ENCODE results near the gene FDXACB1. TPM values are rescaled to one million over a fixed set of nuclear protein-coding genes. Genes with fewer than 3 reads are reported as not detected.

Gene FDXACB1
- total RNA-seq, 1 experiment from 2014 or later = 1.0 TPM

GRCh38 chr11:111916768-111917167, 37.8 kb upstream of the FDXACB1 start:
- H3K27me3 Mint-ChIP-seq (ENCODE audit: insufficient read depth, unreplicated experiment) = no peaks in the 10 kb centered on the region
- POLR2A ChIA-PET = interaction anchor here (1.1 kb wide), 1 partner anchor 45 kb away, joined by 3 read pairs; the partner anchor contains the start of gene ALG9
- no peak for TF ChIP-seq CTCF (IDR thresholded peaks at IDR 0.05; ENCODE audit: unreplicated experiment)
- BruUV-seq (replicated peaks) = no TSS peak
- CTCF ChIA-PET = no interaction called here
- peaks cover 17% of the 10 kb centered on the region for H3K4me1 Mint-ChIP-seq (ENCODE audit: insufficient read depth, unreplicated experiment)
- H3K9me3 Mint-ChIP-seq (ENCODE audit: unreplicated experiment) = no peaks in the 10 kb centered on the region
- no peak overlapping the region for H3K27ac Mint-ChIP-seq (ENCODE audit: low read depth, unreplicated experiment)
- no peak overlapping the region for H3K4me3 Mint-ChIP-seq (ENCODE audit: unreplicated experiment)
- peaks cover 4% of the 10 kb centered on the region for H3K36me3 Mint-ChIP-seq (ENCODE audit: insufficient read depth, unreplicated experiment)
- DNase-seq (ENCODE audit: unreplicated experiment) = no peak
- intact Hi-C loops (cut with micrococcal nuclease) = no loop called here

- H3K27me3 Mint-ChIP-seq (ENCODE audit: insufficient read depth, unreplicated experiment) = no peaks in the 10 kb centered on the region
- DNase-seq (ENCODE audit: unreplicated experiment) = no peak
- ChIA-PET CTCF (interaction anchor here (1.2 to 1.9 kb wide), 2 partner anchors 37 to 68 kb away, joined by 3 to 9 read pairs; no protein-coding TSS in a partner anchor), POLR2A (interaction anchor here (0.6 to 4.6 kb wide), 3 partner anchors 13 to 34 kb away, joined by 4 to 41 read pairs (median 12); partner anchors contain the start of genes CFAP68 and FDXACB1)
- H3K4me3 Mint-ChIP-seq (ENCODE audit: unreplicated experiment) = no peak overlapping the region
- H3K27ac Mint-ChIP-seq (ENCODE audit: low read depth, unreplicated experiment) = no peak overlapping the region
- TF ChIP-seq CTCF (IDR thresholded peaks at IDR 0.05; ENCODE audit: unreplicated experiment) = no peak
- H3K4me1 Mint-ChIP-seq (ENCODE audit: insufficient read depth, unreplicated experiment) = peaks cover 29% of the 10 kb centered on the region
- BruUV-seq (replicated peaks) = no TSS peak
- intact Hi-C loops (cut with micrococcal nuclease) = no loop called here
- no peaks in the 10 kb centered on the region for H3K9me3 Mint-ChIP-seq (ENCODE audit: unreplicated experiment)
- peaks cover 3% of the 10 kb centered on the region for H3K36me3 Mint-ChIP-seq (ENCODE audit: insufficient read depth, unreplicated experiment)
Measured at GRCh38 chr11:111913997-111914396, 35.0 kb upstream of the FDXACB1 start.

- no TSS peak for BruUV-seq (replicated peaks)
- peaks cover 21% of the 10 kb centered on the region for H3K4me1 Mint-ChIP-seq (ENCODE audit: insufficient read depth, unreplicated experiment)
Measured at GRCh38 chr11:111913031-111913861, 34.3 kb upstream of the FDXACB1 start.

More at GRCh38 chr11:111913031-111913861, 34.3 kb upstream of the FDXACB1 start:
- CTCF ChIA-PET = interaction anchor here (0.7 to 1.9 kb wide), 3 partner anchors 16 to 69 kb away, joined by 3 to 9 read pairs (median 3); no protein-coding TSS in a partner anchor
- TF ChIP-seq CTCF (IDR thresholded peaks at IDR 0.05; ENCODE audit: unreplicated experiment) = no peak
- Mint-ChIP-seq H3K36me3 (ENCODE audit: insufficient read depth, unreplicated experiment) (no peaks in the 10 kb centered on the region), H3K27me3 (ENCODE audit: insufficient read depth, unreplicated experiment) (no peaks in the 10 kb centered on the region), H3K4me3 (ENCODE audit: unreplicated experiment) (no peak overlapping the region), H3K9me3 (ENCODE audit: unreplicated experiment) (no peaks in the 10 kb centered on the region), H3K27ac (ENCODE audit: low read depth, unreplicated experiment) (no peak overlapping the region)
- POLR2A ChIA-PET = interaction anchor here (0.6 to 4.6 kb wide), 4 partner anchors 13 to 34 kb away, joined by 3 to 41 read pairs (median 8); partner anchors contain the start of genes CFAP68 and FDXACB1
- no peak for DNase-seq (ENCODE audit: unreplicated experiment)
- intact Hi-C loops (cut with micrococcal nuclease) = no loop called here
